GM06990 (cell line): ENCODE data around the gene KIAA0408.

ENCODE experiments used
- DNase-seq: peaks from one replicate; pipeline ENCODE4 v3.0.0-alpha.2; 2011; ENCODE audit not compliant: insufficient read length; ENCODE audit errors: extremely low read depth
- H3K27me3 ChIP-seq: replicated peaks from 2 replicates; pipeline ENCODE4 v1.6.0; 2011; ENCODE audit warnings: low read length; ENCODE audit not compliant: control insufficient read depth, insufficient read depth
- H3K36me3 ChIP-seq: 2 replicates; pipeline ENCODE4 v1.5.1; 2011; ENCODE audit warnings: low read length; ENCODE audit not compliant: control insufficient read depth, insufficient read depth
- H3K4me3 ChIP-seq: replicated peaks from 2 replicates; pipeline ENCODE4 v1.5.1; 2011; ENCODE audit warnings: low read depth, mild to moderate bottlenecking, control low read depth, low read length
- TF ChIP-seq, protein P1 (sequence below): IDR thresholded peaks from 2 replicates; pipeline ENCODE4 v1.5.1; 2011; ENCODE audit warnings: low read length, control low read depth, mild to moderate bottlenecking, inconsistent platforms; ENCODE audit not compliant: insufficient read depth, poor library complexity, severe bottlenecking

Gene KIAA0408

DNA sequence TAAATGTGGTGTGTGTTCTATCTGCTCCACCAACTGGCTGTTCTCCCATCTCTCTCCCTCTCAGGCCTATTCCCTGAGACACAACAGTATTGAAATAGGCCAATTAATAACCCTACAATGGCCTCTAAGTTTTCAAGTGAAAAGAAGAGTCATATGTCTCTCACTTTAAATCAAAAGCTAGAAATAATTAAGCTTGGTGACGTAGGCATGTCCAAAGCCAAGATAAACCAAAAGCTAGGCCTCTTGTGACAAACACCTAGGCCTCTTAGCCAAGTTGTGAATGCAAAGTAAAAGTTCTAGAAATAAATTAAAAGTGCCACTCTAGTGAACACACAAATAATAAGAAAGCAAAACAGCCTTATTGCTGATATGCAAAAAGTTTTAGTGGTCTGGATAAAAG, 30.1 kb upstream of the KIAA0408 start:
- H3K4me3 ChIP-seq: no peak overlapping the region
- TF ChIP-seq, protein P1, sequence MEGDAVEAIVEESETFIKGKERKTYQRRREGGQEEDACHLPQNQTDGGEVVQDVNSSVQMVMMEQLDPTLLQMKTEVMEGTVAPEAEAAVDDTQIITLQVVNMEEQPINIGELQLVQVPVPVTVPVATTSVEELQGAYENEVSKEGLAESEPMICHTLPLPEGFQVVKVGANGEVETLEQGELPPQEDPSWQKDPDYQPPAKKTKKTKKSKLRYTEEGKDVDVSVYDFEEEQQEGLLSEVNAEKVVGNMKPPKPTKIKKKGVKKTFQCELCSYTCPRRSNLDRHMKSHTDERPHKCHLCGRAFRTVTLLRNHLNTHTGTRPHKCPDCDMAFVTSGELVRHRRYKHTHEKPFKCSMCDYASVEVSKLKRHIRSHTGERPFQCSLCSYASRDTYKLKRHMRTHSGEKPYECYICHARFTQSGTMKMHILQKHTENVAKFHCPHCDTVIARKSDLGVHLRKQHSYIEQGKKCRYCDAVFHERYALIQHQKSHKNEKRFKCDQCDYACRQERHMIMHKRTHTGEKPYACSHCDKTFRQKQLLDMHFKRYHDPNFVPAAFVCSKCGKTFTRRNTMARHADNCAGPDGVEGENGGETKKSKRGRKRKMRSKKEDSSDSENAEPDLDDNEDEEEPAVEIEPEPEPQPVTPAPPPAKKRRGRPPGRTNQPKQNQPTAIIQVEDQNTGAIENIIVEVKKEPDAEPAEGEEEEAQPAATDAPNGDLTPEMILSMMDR: no peak
- no peaks in the 10 kb centered on the region for H3K27me3 ChIP-seq
- no peaks in the 10 kb centered on the region for H3K36me3 ChIP-seq
- no peak for DNase-seq

DNA sequence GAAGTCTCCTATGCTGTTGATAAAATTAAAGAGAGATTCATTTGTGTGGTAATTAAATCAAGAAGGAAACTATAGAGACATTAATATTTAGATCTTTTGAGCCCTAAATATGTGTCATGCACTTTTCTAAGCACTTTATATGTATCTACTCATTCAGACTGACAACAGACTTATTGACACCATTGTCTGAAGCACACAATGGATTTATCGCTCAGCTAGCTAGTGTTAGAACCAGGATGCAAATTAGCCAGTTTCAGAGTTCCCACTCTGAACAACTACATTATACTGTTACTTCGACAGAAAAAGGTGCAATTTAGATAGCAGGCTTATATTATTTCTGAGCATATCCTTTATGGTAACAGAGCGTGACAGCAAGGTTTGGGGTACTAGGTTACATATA, 27.7 kb upstream of the KIAA0408 start:
- Histone ChIP-seq H3K4me3 (no peak overlapping the region), H3K27me3 (no peaks in the 10 kb centered on the region), H3K36me3 (no peaks in the 10 kb centered on the region)
- TF ChIP-seq, protein P1: no peak
- no peak for DNase-seq

DNA sequence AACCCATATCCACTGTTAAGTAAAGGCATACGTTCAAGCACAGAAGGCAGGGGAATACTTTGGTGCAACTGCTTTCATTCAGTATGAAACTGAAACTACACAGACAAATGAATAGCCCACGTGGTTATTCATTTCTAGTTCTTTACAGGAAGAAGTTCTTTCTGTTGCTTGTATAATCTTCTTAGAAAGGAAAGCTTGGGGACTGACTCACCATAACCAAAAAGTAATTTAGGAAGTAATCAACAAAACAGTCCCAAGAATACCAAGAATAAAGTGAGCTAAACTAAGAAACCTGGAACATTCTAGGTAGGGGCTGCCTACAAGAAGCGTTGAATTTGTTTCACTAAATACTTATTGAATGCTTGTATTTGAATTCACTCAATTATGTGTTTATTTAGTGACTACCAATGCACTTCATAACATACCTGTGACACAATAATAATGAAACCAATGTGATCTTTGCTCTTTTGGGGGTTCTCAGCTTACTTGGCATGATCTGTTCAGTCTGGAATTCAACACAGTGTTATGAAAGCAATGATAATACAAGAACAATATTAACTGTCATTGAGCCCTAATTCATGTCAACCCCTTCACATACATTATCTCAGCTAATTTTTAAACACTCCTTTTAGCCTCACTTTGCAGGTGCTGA, 25.1 kb upstream of the KIAA0408 start:
- DNase-seq: peak; percentile 33
- Histone ChIP-seq H3K27me3 (no peaks in the 10 kb centered on the region), H3K36me3 (no peaks in the 10 kb centered on the region), H3K4me3 (no peak overlapping the region)
- TF ChIP-seq, protein P1: no peak

GRCh38 chr6:127483399-127484055, 24.3 kb upstream of the KIAA0408 start:
- DNase-seq: no peak
- TF ChIP-seq, protein P1: no peak
- H3K36me3 ChIP-seq: no peaks in the 10 kb centered on the region
- H3K27me3 ChIP-seq: no peaks in the 10 kb centered on the region
- H3K4me3 ChIP-seq: no peak overlapping the region

DNA sequence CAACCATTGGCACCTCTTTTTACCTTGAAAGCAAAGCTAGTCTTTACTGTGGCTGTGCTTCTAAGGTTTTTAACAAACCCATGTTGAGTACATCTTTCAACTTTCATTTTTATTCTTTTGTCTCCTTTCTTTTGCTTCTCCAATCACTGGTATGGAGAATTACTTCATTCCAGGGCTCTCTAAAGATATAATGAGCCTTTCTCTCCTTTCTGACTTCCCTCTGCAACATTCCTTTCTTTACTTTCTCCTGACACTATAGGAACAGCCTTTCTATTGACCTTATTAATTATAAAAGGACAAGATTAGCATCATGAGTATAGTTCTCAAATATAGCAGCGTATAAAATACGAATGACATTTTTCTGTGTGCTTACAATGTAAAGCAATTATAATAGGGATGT, 23.1 kb upstream of the KIAA0408 start:
- TF ChIP-seq, protein P1: no peak
- no peaks in the 10 kb centered on the region for H3K36me3 ChIP-seq
- no peaks in the 10 kb centered on the region for H3K27me3 ChIP-seq
- no peak for DNase-seq
- H3K4me3 ChIP-seq: no peak overlapping the region
